Upper lobe of left lung (tissue), 6 donors: ENCODE measurements around the gene RBPJL. TPM values are rescaled to one million over a fixed set of nuclear protein-coding genes. Genes with fewer than 3 reads are reported as not detected.

Experiments
- ATAC-seq, 2 donors: fragments of 200-7000 bp; cut with Tn5 transposase; one replicate each; pipeline ENCODE4 v1.9.1; 2022; ENCODE audit warnings: mild to moderate bottlenecking in 2 of 2, moderate library complexity in 2 of 2; ENCODE audit not compliant: low FRiP score in 2 of 2
- DNase-seq, 2 donors: peaks; one replicate each; pipeline ENCODE4 v3.0.0-alpha.2; 2019 to 2020
- H3K27ac ChIP-seq, 4 donors: fragments of 200-600 bp; sonication (generic); one replicate each; pipeline ENCODE4 v1.5.1; 2016 to 2019
- H3K27me3 ChIP-seq, 4 donors: fragments of 200-600 bp; sonication (generic); one replicate each; pipeline ENCODE4 v1.5.1; 2017 to 2019
- H3K36me3 ChIP-seq, 4 donors: fragments of 200-600 bp; sonication (generic); one replicate each; pipeline ENCODE4 v1.5.1; 2016 to 2019
- H3K4me1 ChIP-seq, 4 donors: fragments of 200-600 bp; sonication (generic); one replicate each; pipeline ENCODE4 v1.5.1; 2018 to 2019
- H3K4me3 ChIP-seq, 4 donors: fragments of 200-600 bp; sonication (generic); one replicate each; pipeline ENCODE4 v1.5.1; 2017 to 2019; ENCODE audit warnings: mild to moderate bottlenecking in 2 of 4, moderate library complexity in 1 of 4
- H3K9me3 ChIP-seq, 4 donors: fragments of 200-600 bp; sonication (generic); one replicate each; pipeline ENCODE4 v1.5.1; 2018 to 2019
- EP300 ChIP-seq, 4 donors: sonication (generic); formaldehyde crosslinking; IDR thresholded peaks; one replicate each; pipeline ENCODE4 v1.5.1; 2017; ENCODE audit warnings: antibody characterized with exemption in 4 of 4, control low read depth in 2 of 4
- POLR2A ChIP-seq, 4 donors: fragments of 450-650 bp; IDR thresholded peaks; one replicate each; pipeline ENCODE4 v1.5.1; 2016 to 2017; ENCODE audit warnings: antibody characterized with exemption in 4 of 4, mild to moderate bottlenecking in 2 of 4
- POLR2AphosphoS5 ChIP-seq, 2 donors: sonication (generic); formaldehyde crosslinking; IDR thresholded peaks; one replicate each; pipeline ENCODE4 v1.5.1; 2017; ENCODE audit warnings: antibody characterized with exemption in 2 of 2
- WGBS, 2 donors: methylation state at CpG; one replicate each; pipeline ENCODE4 v1.1.5; 2017 to 2018; 5-methylcytosine and 5-hydroxymethylcytosine counted together
- total RNA-seq, 6 donors: library from RNA; depleted of rRNA in 4 of 6; stranded (reverse); fragments of >200 nt in 4 of 6; gene quantifications; one replicate each; pipeline versions ENCODE4 v1.1.0 to v1.2.1, GENCODE V29; 2016 to 2021
- TF ChIP-seq, protein P1 (sequence below), 6 experiments: fragments of 450-650 bp in 4 of 6; fragments of 200-600 bp in 2 of 6; sonication (generic) in 2 of 6; IDR thresholded peaks; one replicate each; pipeline ENCODE4 v1.5.1; 2016 to 2019; ENCODE audit warnings: antibody characterized with exemption in 6 of 6
- donor health status: DM: no; HTN: no; CAD: no; lungs with moderate emphysema.
- donor health status: DM: no; HTN: yes; CAD: no; lungs with severe emphysema.

RBPJL gene
- total RNA-seq, 6 donors from 2014 or later, result 0.09 to 0.13 TPM; not detected in 4

- ATAC-seq (no peak), DNase-seq (peak in 1 of 2 donors; percentile 12)
- Histone ChIP-seq H3K36me3 (peaks cover 7 to 34% (median 20%) of the 10 kb centered on the region in 4 donors), H3K27ac (peak overlapping the region; percentile 94 to 98 (median 96)), H3K4me1 (peaks cover 41 to 82% (median 50%) of the 10 kb centered on the region in 4 donors), H3K27me3 (no peaks in the 10 kb centered on the region), H3K4me3 (peak overlapping the region; percentile 53 to 81 (median 75)), H3K9me3 (no peaks in the 10 kb centered on the region)
- 20 to 26% methylated on average over 19 to 23 of the region's 23 CpGs for WGBS, 2 donors
- TF ChIP-seq POLR2AphosphoS5 (IDR thresholded peaks at IDR 0.05), result no peak
- TF ChIP-seq POLR2A (IDR thresholded peaks at IDR 0.05), result no peak
- TF ChIP-seq, protein P1, sequence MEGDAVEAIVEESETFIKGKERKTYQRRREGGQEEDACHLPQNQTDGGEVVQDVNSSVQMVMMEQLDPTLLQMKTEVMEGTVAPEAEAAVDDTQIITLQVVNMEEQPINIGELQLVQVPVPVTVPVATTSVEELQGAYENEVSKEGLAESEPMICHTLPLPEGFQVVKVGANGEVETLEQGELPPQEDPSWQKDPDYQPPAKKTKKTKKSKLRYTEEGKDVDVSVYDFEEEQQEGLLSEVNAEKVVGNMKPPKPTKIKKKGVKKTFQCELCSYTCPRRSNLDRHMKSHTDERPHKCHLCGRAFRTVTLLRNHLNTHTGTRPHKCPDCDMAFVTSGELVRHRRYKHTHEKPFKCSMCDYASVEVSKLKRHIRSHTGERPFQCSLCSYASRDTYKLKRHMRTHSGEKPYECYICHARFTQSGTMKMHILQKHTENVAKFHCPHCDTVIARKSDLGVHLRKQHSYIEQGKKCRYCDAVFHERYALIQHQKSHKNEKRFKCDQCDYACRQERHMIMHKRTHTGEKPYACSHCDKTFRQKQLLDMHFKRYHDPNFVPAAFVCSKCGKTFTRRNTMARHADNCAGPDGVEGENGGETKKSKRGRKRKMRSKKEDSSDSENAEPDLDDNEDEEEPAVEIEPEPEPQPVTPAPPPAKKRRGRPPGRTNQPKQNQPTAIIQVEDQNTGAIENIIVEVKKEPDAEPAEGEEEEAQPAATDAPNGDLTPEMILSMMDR (IDR thresholded peaks at IDR 0.05), result no peak
- no peak for TF ChIP-seq EP300 (IDR thresholded peaks at IDR 0.05)
Observed at GRCh38 chr20:45363611-45364492, 57.2 kb downstream of the RBPJL start.

GRCh38 chr20:45365444-45365970 is 58.9 kb downstream of the RBPJL start:
- Histone ChIP-seq H3K4me1 (peaks cover 24 to 69% (median 37%) of the 10 kb centered on the region in 4 donors), H3K4me3 (no peak overlapping the region), H3K36me3 (peaks cover 7 to 34% (median 20%) of the 10 kb centered on the region in 4 donors), H3K9me3 (no peaks in the 10 kb centered on the region), H3K27ac (no peak overlapping the region), H3K27me3 (no peaks in the 10 kb centered on the region)
- ATAC-seq, result no peak
- TF ChIP-seq, protein P1 (IDR thresholded peaks at IDR 0.05), result no peak
- TF ChIP-seq EP300 (IDR thresholded peaks at IDR 0.05), result no peak
- TF ChIP-seq POLR2A (IDR thresholded peaks at IDR 0.05), result no peak
- TF ChIP-seq POLR2AphosphoS5 (IDR thresholded peaks at IDR 0.05), result no peak
- 84 to 86% methylated on average over 5 of the region's 5 CpGs for WGBS, 2 donors
- DNase-seq, result peak in 1 of 2 donors; percentile 8

DNA sequence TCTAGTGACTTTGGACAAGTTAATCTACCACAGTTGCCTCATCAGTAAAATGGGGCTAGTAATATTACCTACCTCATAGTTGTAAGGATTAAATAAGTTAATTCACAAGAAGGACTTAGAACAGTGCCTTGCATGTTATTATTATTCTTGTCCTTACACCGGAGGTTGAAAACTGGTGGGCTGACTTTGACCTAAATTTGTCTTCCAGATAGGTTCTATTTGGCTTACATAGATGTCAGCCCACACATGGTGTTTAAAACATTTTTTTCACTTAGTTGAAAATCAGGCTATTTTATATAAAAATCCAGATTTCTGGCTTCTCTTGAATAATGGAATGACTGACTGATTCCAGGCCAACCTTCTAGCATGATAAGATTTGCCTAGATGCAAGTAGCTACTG is 59.6 kb downstream of the RBPJL start:
- Histone ChIP-seq H3K4me3 (no peak overlapping the region), H3K9me3 (no peaks in the 10 kb centered on the region), H3K27me3 (no peaks in the 10 kb centered on the region), H3K27ac (no peak overlapping the region), H3K4me1 (peaks cover 23 to 62% (median 35%) of the 10 kb centered on the region in 4 donors), H3K36me3 (peaks cover 7 to 34% (median 20%) of the 10 kb centered on the region in 4 donors)
- no peak for ATAC-seq
- no peak for TF ChIP-seq EP300 (IDR thresholded peaks at IDR 0.05)
- TF ChIP-seq, protein P1 (IDR thresholded peaks at IDR 0.05), result no peak
- 87 to 96% methylated on average over 1 of the region's 1 CpG for whole genome bisulfite sequencing, 2 donors
- DNase-seq, result no peak

GRCh38 chr20:45366631-45367030 is 60.0 kb downstream of the RBPJL start:
- H3K4me1 ChIP-seq, result peaks cover 23 to 59% (median 35%) of the 10 kb centered on the region in 4 donors
- no peak overlapping the region for H3K27ac ChIP-seq

More at GRCh38 chr20:45366631-45367030, 60.0 kb downstream of the RBPJL start:
- Histone ChIP-seq H3K27me3 (no peaks in the 10 kb centered on the region), H3K9me3 (no peaks in the 10 kb centered on the region), H3K36me3 (peaks cover 7 to 34% (median 20%) of the 10 kb centered on the region in 4 donors), H3K4me3 (no peak overlapping the region)
- ATAC-seq (no peak), DNase-seq (peak in 1 of 2 donors; percentile 10)
- TF ChIP-seq, protein P1 (IDR thresholded peaks at IDR 0.05), result no peak
- TF ChIP-seq POLR2A (IDR thresholded peaks at IDR 0.05), result no peak
- TF ChIP-seq POLR2AphosphoS5 (IDR thresholded peaks at IDR 0.05), result no peak
- TF ChIP-seq EP300 (IDR thresholded peaks at IDR 0.05), result no peak
- WGBS, 2 donors, result 80 to 94% methylated on average over 11 of the region's 11 CpGs
